Measurements from ENCODE around the gene SVIP. TPM values are rescaled to one million over a fixed set of nuclear protein-coding genes. Genes with fewer than 3 reads are reported as not detected.
A peak's percentile ranks its signal among the peaks of the same experiment; 100 is the strongest.

Gene SVIP, protein sequence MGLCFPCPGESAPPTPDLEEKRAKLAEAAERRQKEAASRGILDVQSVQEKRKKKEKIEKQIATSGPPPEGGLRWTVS
- polyA plus RNA-seq, result 10 to 100 TPM; 10.6 to 29.3 (median 13.1) TPM
- long read RNA-seq, donor 1, full-length matches to known transcripts, result 49 of 66 reads
- long read RNA-seq, donor 1, partial matches to known transcripts, result 17 of 66 reads
- long read RNA-seq, donor 1, other reads (novel, unspliced or antisense), result 0 of 66 reads
- long read RNA-seq, donor 2, full-length matches to known transcripts, result 12 of 12 reads
- long read RNA-seq, donor 2, partial matches to known transcripts, result 0 of 12 reads
- long read RNA-seq, donor 2, other reads (novel, unspliced or antisense), result 0 of 12 reads
- long read RNA-seq, donor 3, full-length matches to known transcripts, result 13 of 13 reads
- long read RNA-seq, donor 3, partial matches to known transcripts, result 0 of 13 reads
- long read RNA-seq, donor 3, other reads (novel, unspliced or antisense), result 0 of 13 reads
- long read RNA-seq, donor 4, full-length matches to known transcripts, result 1 of 1 reads
- long read RNA-seq, donor 4, partial matches to known transcripts, result 0 of 1 reads
- long read RNA-seq, donor 4, other reads (novel, unspliced or antisense), result 0 of 1 reads
- long read RNA-seq, donor 5, full-length matches to known transcripts, result 6 of 6 reads
- long read RNA-seq, donor 5, partial matches to known transcripts, result 0 of 6 reads
- long read RNA-seq, donor 5, other reads (novel, unspliced or antisense), result 0 of 6 reads
- long read RNA-seq, donor 6, full-length matches to known transcripts, result 17 of 17 reads
- long read RNA-seq, donor 6, partial matches to known transcripts, result 0 of 17 reads
- long read RNA-seq, donor 6, other reads (novel, unspliced or antisense), result 0 of 17 reads
- long read RNA-seq, donor 7, result 0 reads
- long read RNA-seq, donor 8, full-length matches to known transcripts, result 2 of 2 reads
- long read RNA-seq, donor 8, partial matches to known transcripts, result 0 of 2 reads
- long read RNA-seq, donor 8, other reads (novel, unspliced or antisense), result 0 of 2 reads
- long read RNA-seq, donor 9, full-length matches to known transcripts, result 5 of 5 reads
- long read RNA-seq, donor 9, partial matches to known transcripts, result 0 of 5 reads
- long read RNA-seq, donor 9, other reads (novel, unspliced or antisense), result 0 of 5 reads
- long read RNA-seq, donor 10, full-length matches to known transcripts, result 22 of 22 reads
- long read RNA-seq, donor 10, partial matches to known transcripts, result 0 of 22 reads
- long read RNA-seq, donor 10, other reads (novel, unspliced or antisense), result 0 of 22 reads

DNA sequence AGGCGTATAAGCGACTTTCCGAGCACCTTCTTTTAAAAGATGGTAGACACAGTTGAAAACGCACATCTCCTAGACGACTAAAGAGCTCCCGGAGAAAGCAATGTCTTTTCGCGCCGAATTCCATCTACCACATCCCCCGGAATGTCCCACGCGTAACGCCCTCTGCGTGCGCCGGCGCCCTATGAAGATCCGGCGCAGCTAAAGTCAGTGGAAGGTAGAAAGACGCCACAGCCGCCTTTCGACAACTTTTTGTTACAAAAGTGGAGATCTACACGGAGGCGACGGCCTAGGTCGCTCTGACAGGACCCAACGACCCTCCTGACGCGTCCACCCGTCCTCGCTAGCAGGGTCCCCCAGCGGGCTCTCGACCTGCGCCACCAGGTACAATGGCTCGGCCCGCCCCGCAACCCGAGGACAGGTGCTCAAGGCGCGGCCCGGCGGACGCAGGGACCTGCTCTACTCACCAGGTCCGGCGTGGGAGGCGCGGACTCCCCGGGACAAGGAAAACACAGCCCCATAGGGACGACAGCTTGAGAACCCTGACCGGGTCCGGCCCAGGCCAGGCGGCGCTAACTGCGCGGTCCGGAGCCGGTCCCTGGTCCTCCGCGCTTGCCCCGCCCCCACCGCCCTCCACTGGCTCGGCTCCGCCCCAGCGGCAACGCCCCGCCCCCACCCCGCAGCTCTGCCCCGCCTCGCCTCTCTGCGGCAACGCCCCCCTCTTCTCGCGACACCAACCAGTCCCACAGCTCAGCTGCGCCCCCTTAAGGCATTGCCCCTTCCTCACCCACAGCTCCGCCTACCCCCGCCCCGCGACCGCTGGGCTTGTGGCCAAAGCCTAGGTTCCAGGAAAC lies at the start of gene SVIP:
Gene SVIP, minus strand, starts transcription at position 571 of the 851 bp plus-strand sequence. Its CDS starts 53 bp downstream, at position 518.
- FAIRE-seq (no peak), DNase-seq (peak; percentile 97)
- peaks cover 3 to 7% (median 4%) of the 10 kb centered on the region in 3 donors for H3K4me1 ChIP-seq (ENCODE audit: control insufficient read depth in 3 of 3, insufficient read depth in 2 of 3, low read depth in 1 of 3, low read length in 2 of 3)
- peak within 1 kb of the TSS; percentile 92 to 97 (median 97) for H3K27ac ChIP-seq (ENCODE audit: low read depth in 1 of 3, low read length in 2 of 3)
- peak within 1 kb of the TSS; percentile 75 to 98 (median 85) for H3K4me3 ChIP-seq (ENCODE audit: low read depth in 1 of 3, low read length in 3 of 3)
- no peaks in the 10 kb centered on the region for H3K27me3 ChIP-seq (ENCODE audit: control insufficient read depth in 3 of 3, insufficient read depth in 3 of 3, low read length in 3 of 3)
- H3K36me3 ChIP-seq (ENCODE audit: control insufficient read depth in 3 of 3, insufficient read depth in 2 of 3, low read depth in 1 of 3, low read length in 3 of 3), result no peaks in the 10 kb centered on the region
- H3K9me3 ChIP-seq (ENCODE audit: control insufficient read depth in 2 of 2, insufficient read depth in 1 of 2, low read depth in 1 of 2, low read length in 1 of 2), result no peaks in the 10 kb centered on the region
- 0% methylated on average over 65 to 79 of the region's 79 CpGs for WGBS, 3 donors

DNA sequence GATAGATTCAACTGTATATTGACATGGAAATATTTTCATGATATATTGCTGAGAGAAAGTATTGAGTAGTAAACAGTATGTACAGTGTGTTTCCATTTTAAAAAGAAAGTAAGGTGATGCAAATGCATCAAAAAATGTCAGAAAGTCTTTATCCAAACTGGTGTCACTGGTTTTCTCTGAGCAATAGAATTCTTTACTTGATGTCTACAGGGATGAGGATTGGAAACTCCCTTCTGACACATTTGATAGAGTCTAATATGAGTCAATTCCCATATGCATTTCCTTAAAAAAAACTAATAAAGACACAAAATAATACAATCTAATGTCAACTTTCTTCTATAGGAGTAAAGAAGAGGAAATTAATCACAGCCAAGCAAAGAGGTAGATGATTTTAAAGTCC lies 49.0 kb upstream of the SVIP start:
- no peak for FAIRE-seq
- H3K27ac ChIP-seq (ENCODE audit: low read depth in 1 of 3, low read length in 2 of 3), result no peak overlapping the region
- no peak overlapping the region for H3K4me3 ChIP-seq (ENCODE audit: low read depth in 1 of 3, low read length in 3 of 3)
- no peak for DNase-seq
- no peaks in the 10 kb centered on the region for H3K36me3 ChIP-seq (ENCODE audit: control insufficient read depth in 3 of 3, insufficient read depth in 2 of 3, low read depth in 1 of 3, low read length in 3 of 3)
- no peaks in the 10 kb centered on the region for H3K9me3 ChIP-seq (ENCODE audit: control insufficient read depth in 2 of 2, insufficient read depth in 1 of 2, low read depth in 1 of 2, low read length in 1 of 2)
- peaks cover 0 to 5% (median 0%) of the 10 kb centered on the region in 3 donors for H3K4me1 ChIP-seq (ENCODE audit: control insufficient read depth in 3 of 3, insufficient read depth in 2 of 3, low read depth in 1 of 3, low read length in 2 of 3)
- no peaks in the 10 kb centered on the region for H3K27me3 ChIP-seq (ENCODE audit: control insufficient read depth in 3 of 3, insufficient read depth in 3 of 3, low read length in 3 of 3)

DNA sequence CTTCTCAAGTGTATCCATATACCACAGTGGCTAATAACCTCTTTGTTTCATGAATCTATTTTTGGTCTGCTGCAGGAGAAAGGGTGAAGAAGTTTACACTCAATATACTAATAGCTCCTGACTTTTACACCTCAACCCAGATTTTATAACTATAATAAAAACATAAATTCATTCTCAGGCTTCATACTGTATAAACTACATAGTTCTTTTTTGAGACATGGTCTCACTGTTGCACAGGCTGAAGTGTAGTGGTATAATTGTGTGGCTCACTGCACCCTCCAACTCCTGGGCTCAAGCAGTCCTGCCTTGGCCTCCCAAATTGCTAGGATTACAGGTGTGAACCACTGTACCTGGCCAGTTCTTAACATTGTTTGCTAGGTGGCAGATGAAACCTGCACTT lies 48.4 kb upstream of the SVIP start:
- H3K27me3 ChIP-seq (ENCODE audit: control insufficient read depth in 3 of 3, insufficient read depth in 3 of 3, low read length in 3 of 3), result no peaks in the 10 kb centered on the region
- peaks cover 0 to 5% (median 0%) of the 10 kb centered on the region in 3 donors for H3K4me1 ChIP-seq (ENCODE audit: control insufficient read depth in 3 of 3, insufficient read depth in 2 of 3, low read depth in 1 of 3, low read length in 2 of 3)
- H3K4me3 ChIP-seq (ENCODE audit: low read depth in 1 of 3, low read length in 3 of 3), result no peak overlapping the region
- no peak for FAIRE-seq
- H3K9me3 ChIP-seq (ENCODE audit: control insufficient read depth in 2 of 2, insufficient read depth in 1 of 2, low read depth in 1 of 2, low read length in 1 of 2), result no peaks in the 10 kb centered on the region
- H3K27ac ChIP-seq (ENCODE audit: low read depth in 1 of 3, low read length in 2 of 3), result no peak overlapping the region
- no peaks in the 10 kb centered on the region for H3K36me3 ChIP-seq (ENCODE audit: control insufficient read depth in 3 of 3, insufficient read depth in 2 of 3, low read depth in 1 of 3, low read length in 3 of 3)
- peak; percentile 3 to 28 for DNase-seq

DNA sequence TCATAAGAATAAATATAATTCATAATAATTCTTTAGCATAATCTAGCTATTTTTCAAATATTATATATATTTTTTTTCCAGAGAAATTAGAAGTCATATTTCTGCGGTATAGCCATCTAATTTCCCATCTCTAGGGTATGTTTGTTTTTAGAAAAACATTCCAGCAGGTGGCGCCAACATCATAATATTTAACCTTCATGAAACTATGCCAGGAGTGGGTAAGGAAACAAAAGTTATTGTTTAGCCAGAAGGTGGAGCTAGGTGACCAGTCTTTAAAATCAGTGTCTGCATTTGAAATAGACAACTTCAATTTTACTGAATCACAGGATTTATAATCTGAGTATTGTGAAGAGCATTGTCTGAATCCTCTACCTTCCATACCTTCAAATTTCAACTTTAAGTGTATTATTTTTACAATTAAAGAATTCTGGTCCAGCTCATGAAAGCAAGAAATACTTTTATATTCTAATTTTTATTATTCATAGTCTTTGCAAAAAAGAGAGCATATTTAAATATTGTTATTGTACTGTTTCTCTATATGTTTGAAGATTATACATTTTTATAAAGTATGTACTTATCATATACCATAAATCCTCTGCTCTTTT lies 46.4 kb upstream of the SVIP start:
- H3K27me3 ChIP-seq (ENCODE audit: control insufficient read depth in 3 of 3, insufficient read depth in 3 of 3, low read length in 3 of 3), result no peaks in the 10 kb centered on the region
- H3K27ac ChIP-seq (ENCODE audit: low read depth in 1 of 3, low read length in 2 of 3), result no peak overlapping the region
- DNase-seq, result peak; percentile 88 to 89
- FAIRE-seq, result peak; percentile 92
- no peak overlapping the region for H3K4me3 ChIP-seq (ENCODE audit: low read depth in 1 of 3, low read length in 3 of 3)
- H3K9me3 ChIP-seq (ENCODE audit: control insufficient read depth in 2 of 2, insufficient read depth in 1 of 2, low read depth in 1 of 2, low read length in 1 of 2), result no peaks in the 10 kb centered on the region
- WGBS, 3 donors, result 2 to 9% (median 4%) methylated on average over 2 of the region's 2 CpGs
- H3K36me3 ChIP-seq (ENCODE audit: control insufficient read depth in 3 of 3, insufficient read depth in 2 of 3, low read depth in 1 of 3, low read length in 3 of 3), result no peaks in the 10 kb centered on the region
- peaks cover 0 to 5% (median 0%) of the 10 kb centered on the region in 3 donors for H3K4me1 ChIP-seq (ENCODE audit: control insufficient read depth in 3 of 3, insufficient read depth in 2 of 3, low read depth in 1 of 3, low read length in 2 of 3)

DNA sequence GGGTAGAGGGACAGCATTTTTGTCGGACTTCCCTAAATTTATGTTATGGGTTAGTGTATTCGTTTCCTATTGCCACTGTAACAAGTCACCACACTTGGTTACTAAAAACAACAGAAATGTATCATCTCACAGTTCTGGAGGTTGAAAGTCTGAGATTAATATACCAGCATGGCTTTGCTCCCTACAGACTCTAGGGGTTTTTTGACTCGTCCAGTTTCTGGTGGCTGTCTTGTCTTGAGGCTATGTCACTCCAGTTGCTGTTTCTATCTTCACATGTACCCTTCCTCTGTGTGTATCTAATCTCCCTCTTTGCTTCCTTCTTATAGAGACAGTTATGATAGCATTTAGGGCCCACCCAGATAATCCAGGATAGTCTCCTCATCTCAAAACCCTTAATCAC lies 39.7 kb upstream of the SVIP start:
- no peaks in the 10 kb centered on the region for H3K4me1 ChIP-seq (ENCODE audit: control insufficient read depth in 3 of 3, insufficient read depth in 2 of 3, low read depth in 1 of 3, low read length in 2 of 3)
- H3K27me3 ChIP-seq (ENCODE audit: control insufficient read depth in 3 of 3, insufficient read depth in 3 of 3, low read length in 3 of 3), result no peaks in the 10 kb centered on the region
- DNase-seq (no peak), FAIRE-seq (no peak)
- H3K27ac ChIP-seq (ENCODE audit: low read depth in 1 of 3, low read length in 2 of 3), result no peak overlapping the region
- H3K36me3 ChIP-seq (ENCODE audit: control insufficient read depth in 3 of 3, insufficient read depth in 2 of 3, low read depth in 1 of 3, low read length in 3 of 3), result no peaks in the 10 kb centered on the region
- 76 to 90% (median 90%) methylated on average over 3 of the region's 3 CpGs for WGBS, 3 donors
- no peaks in the 10 kb centered on the region for H3K9me3 ChIP-seq (ENCODE audit: control insufficient read depth in 2 of 2, insufficient read depth in 1 of 2, low read depth in 1 of 2, low read length in 1 of 2)
- H3K4me3 ChIP-seq (ENCODE audit: low read depth in 1 of 3, low read length in 3 of 3), result no peak overlapping the region

DNA sequence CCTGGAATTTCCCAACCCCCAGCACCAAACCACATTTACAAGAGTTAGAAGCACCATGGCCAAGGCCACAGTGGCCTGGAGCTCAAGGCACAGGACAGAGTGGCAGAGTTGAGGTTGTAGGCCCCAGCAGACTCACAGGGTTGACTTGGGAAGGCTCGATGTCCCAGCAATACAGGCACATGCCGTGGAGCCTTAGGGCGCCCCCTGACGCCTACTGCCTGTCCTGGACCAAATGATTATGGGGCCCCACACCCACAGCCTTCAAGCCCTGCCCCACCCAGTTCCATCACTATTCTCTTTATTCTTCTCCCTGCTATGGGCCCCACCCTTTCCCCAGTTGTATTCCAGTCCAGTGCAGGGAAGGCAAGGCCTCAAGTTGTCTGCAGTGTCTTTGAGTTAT lies 30.6 kb upstream of the SVIP start, which contains the start of gene CCDC179:
Gene CCDC179, minus strand, starts transcription at position 234 of the 400 bp plus-strand sequence. Its CDS starts 53 bp downstream, at position 181.
- 92 to 99% (median 95%) methylated on average over 4 of the region's 4 CpGs for WGBS, 3 donors

DNA sequence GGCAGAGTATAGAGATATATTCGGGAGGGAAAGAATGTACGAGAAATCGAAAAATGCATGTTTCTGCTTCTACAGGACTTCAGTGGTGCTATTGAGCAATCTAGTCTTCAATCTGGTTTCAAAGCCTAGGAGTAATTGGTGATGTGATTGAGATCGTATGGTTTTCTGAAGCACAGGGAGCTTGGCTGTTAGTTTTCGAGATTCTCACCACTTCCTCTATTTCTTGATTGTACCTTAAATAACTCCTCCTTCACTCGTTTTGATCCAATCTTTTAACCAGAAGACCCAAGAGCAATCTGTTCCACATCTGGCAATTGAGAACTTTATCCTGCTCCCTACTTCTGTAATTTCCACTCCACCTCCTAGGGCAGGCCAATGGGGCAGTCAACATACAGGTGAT lies 30.2 kb upstream of the SVIP start:
- H3K4me1 ChIP-seq (ENCODE audit: control insufficient read depth in 3 of 3, insufficient read depth in 2 of 3, low read depth in 1 of 3, low read length in 2 of 3), result no peaks in the 10 kb centered on the region
- no peak for FAIRE-seq
- H3K4me3 ChIP-seq (ENCODE audit: low read depth in 1 of 3, low read length in 3 of 3), result no peak overlapping the region
- no peaks in the 10 kb centered on the region for H3K27me3 ChIP-seq (ENCODE audit: control insufficient read depth in 3 of 3, insufficient read depth in 3 of 3, low read length in 3 of 3)
- no peaks in the 10 kb centered on the region for H3K9me3 ChIP-seq (ENCODE audit: control insufficient read depth in 2 of 2, insufficient read depth in 1 of 2, low read depth in 1 of 2, low read length in 1 of 2)
- DNase-seq, result no peak
- 76 to 89% (median 85%) methylated on average over 6 of the region's 6 CpGs for WGBS, 3 donors
- no peak overlapping the region for H3K27ac ChIP-seq (ENCODE audit: low read depth in 1 of 3, low read length in 2 of 3)
- no peaks in the 10 kb centered on the region for H3K36me3 ChIP-seq (ENCODE audit: control insufficient read depth in 3 of 3, insufficient read depth in 2 of 3, low read depth in 1 of 3, low read length in 3 of 3)

More for the DNA sequence above, 30.6 kb upstream of the SVIP start, which contains the start of gene CCDC179:
- H3K27ac ChIP-seq (ENCODE audit: low read depth in 1 of 3, low read length in 2 of 3), result no peak within 1 kb of the TSS
- no peaks in the 10 kb centered on the region for H3K27me3 ChIP-seq (ENCODE audit: control insufficient read depth in 3 of 3, insufficient read depth in 3 of 3, low read length in 3 of 3)
- no peak within 1 kb of the TSS for H3K4me3 ChIP-seq (ENCODE audit: low read depth in 1 of 3, low read length in 3 of 3)
- no peaks in the 10 kb centered on the region for H3K9me3 ChIP-seq (ENCODE audit: control insufficient read depth in 2 of 2, insufficient read depth in 1 of 2, low read depth in 1 of 2, low read length in 1 of 2)
- no peaks in the 10 kb centered on the region for H3K36me3 ChIP-seq (ENCODE audit: control insufficient read depth in 3 of 3, insufficient read depth in 2 of 3, low read depth in 1 of 3, low read length in 3 of 3)
- H3K4me1 ChIP-seq (ENCODE audit: control insufficient read depth in 3 of 3, insufficient read depth in 2 of 3, low read depth in 1 of 3, low read length in 2 of 3), result no peaks in the 10 kb centered on the region
- DNase-seq (no peak), FAIRE-seq (no peak)

Measured in small intestine (tissue), 16 donors.